Keratinocyte (primary cell): Measurements from ENCODE around the gene LRRFIP2. TPM values are rescaled to one million over a fixed set of nuclear protein-coding genes. Genes with fewer than 3 reads are reported as not detected.

Experiments used
- DNase-seq: peaks from one replicate; pipeline ENCODE4 v3.0.0-alpha.2; 2011; ENCODE audit warnings: low read depth, missing footprints, low spot score
- FAIRE-seq: peaks from 2 replicates; lab custom pipeline; 2011; peaks lifted over from hg19 to GRCh38; lab: Jason Lieb, UNC
- H2AFZ ChIP-seq: 2 replicates; pipeline ENCODE4 v1.6.0; 2012; ENCODE audit warnings: low read length, control low read depth, inconsistent platforms; ENCODE audit not compliant: control insufficient read depth
- H3K27ac ChIP-seq: 2 replicates; pipeline ENCODE4 v1.5.1; 2011; ENCODE audit warnings: low read length; ENCODE audit not compliant: control insufficient read depth, insufficient read depth
- H3K27me3 ChIP-seq: 3 replicates; pipeline ENCODE4 v1.6.0; 2011; ENCODE audit warnings: low read length; ENCODE audit not compliant: control insufficient read depth, insufficient read depth; ENCODE audit errors: extremely low read depth
- H3K36me3 ChIP-seq, 2 experiments: 2 replicates in 1 of 2; 3 replicates in 1 of 2; pipeline ENCODE4 v1.5.1; 2011; ENCODE audit warnings: low read length in 2 of 2, mild to moderate bottlenecking in 1 of 2; ENCODE audit not compliant: control insufficient read depth in 2 of 2, insufficient read depth in 2 of 2; ENCODE audit errors: extremely low read depth in 1 of 2
- H3K4me1 ChIP-seq: 3 replicates; pipeline ENCODE4 v1.5.1; 2011; ENCODE audit warnings: low read length; ENCODE audit not compliant: control insufficient read depth, insufficient read depth; ENCODE audit errors: extremely low read depth
- H3K4me2 ChIP-seq: 3 replicates; pipeline ENCODE4 v1.6.0; 2011; ENCODE audit warnings: low read depth, low read length; ENCODE audit not compliant: control insufficient read depth, insufficient read depth; ENCODE audit errors: extremely low read depth
- H3K4me3 ChIP-seq, 3 experiments: fragments of 200-600 bp in 1 of 3; sonication (generic) in 1 of 3; 2 replicates in 2 of 3; 3 replicates in 1 of 3; pipeline ENCODE4 v1.5.1; 2011 to 2016; ENCODE audit warnings: low read length in 3 of 3, mild to moderate bottlenecking in 3 of 3, control low read depth in 2 of 3, inconsistent platforms in 1 of 3, low read depth in 1 of 3, mixed read lengths in 1 of 3, mixed run types in 1 of 3, moderate library complexity in 1 of 3; ENCODE audit not compliant: control insufficient read depth in 2 of 3, insufficient read depth in 2 of 3; ENCODE audit errors: extremely low read depth in 1 of 3
- H3K79me2 ChIP-seq: 2 replicates; pipeline ENCODE4 v1.6.0; 2012; ENCODE audit warnings: low read length; ENCODE audit not compliant: control insufficient read depth, insufficient read depth
- H3K9ac ChIP-seq: 3 replicates; pipeline ENCODE4 v1.6.0; 2011; ENCODE audit warnings: low read length; ENCODE audit not compliant: control insufficient read depth, insufficient read depth; ENCODE audit errors: extremely low read depth
- H3K9me1 ChIP-seq: 3 replicates; pipeline ENCODE4 v1.6.0; 2011; ENCODE audit warnings: low read length; ENCODE audit not compliant: control insufficient read depth, insufficient read depth; ENCODE audit errors: extremely low read depth
- H3K9me3 ChIP-seq: 2 replicates; pipeline ENCODE4 v1.5.1; 2012; ENCODE audit warnings: low read depth, low read length; ENCODE audit not compliant: control insufficient read depth
- H4K20me1 ChIP-seq: 3 replicates; pipeline ENCODE4 v1.6.0; 2011; ENCODE audit warnings: low read length; ENCODE audit not compliant: control insufficient read depth, insufficient read depth; ENCODE audit errors: extremely low read depth
- EZH2 ChIP-seq: IDR thresholded peaks from one replicate; pipeline ENCODE4 v1.6.1; 2012; ENCODE audit warnings: inconsistent platforms, mild to moderate bottlenecking, low read length, moderate library complexity
- dilution Hi-C: fragments of 300-500 bp; cut with MboI; formaldehyde crosslinking; loops from one replicate; pipeline ENCODE4 v1.7.0; 2020; ENCODE audit warnings: low sequenced_read_pairs; ENCODE audit not compliant: extremely low pct_ligation_motif_present
- polyA plus RNA-seq, 5 experiments: library from polyadenylated mRNA; depleted of rRNA in 3 of 5; stranded (reverse) in 3 of 5; stranded (forward) in 1 of 5; unstranded in 1 of 5; fragments of >200 nt; gene quantifications; 1 replicate in 1 of 5; 2 replicates in 3 of 5; 3 replicates in 1 of 5; pipeline versions ENCODE4 v1.2.1 to v1.2.3, GENCODE V29; 2011 to 2012; ENCODE audit warnings: missing spikeins in 2 of 5, low read depth in 1 of 5, low replicate concordance in 1 of 5
- TF ChIP-seq, protein P1 (sequence below), 3 experiments: IDR thresholded peaks in 1 of 3; conservative IDR thresholded peaks in 1 of 3; optimal IDR thresholded peaks in 1 of 3; 2 replicates in 2 of 3; 3 replicates in 1 of 3; pipeline versions ENCODE3 to v1.5.1; 2011; ENCODE audit warnings: low read length in 3 of 3, mild to moderate bottlenecking in 3 of 3, moderate library complexity in 2 of 3, control low read depth in 1 of 3, inconsistent platforms in 1 of 3; ENCODE audit not compliant: insufficient read depth in 2 of 3; ENCODE audit errors: extremely low read depth in 1 of 3

The LRRFIP2 gene
- polyA plus RNA-seq, 1 donor (not counting 4 experiments of a cell fraction or from before 2014, with no cell fraction given), result 70.3 TPM

- H3K4me1 ChIP-seq, result no peaks in the 10 kb centered on the region
- FAIRE-seq (no peak), DNase-seq (no peak)
- H3K27ac ChIP-seq, result no peak overlapping the region
- H2AFZ ChIP-seq, result no peak overlapping the region
- H3K79me2 ChIP-seq, result no peaks in the 10 kb centered on the region
- peaks cover 7 to 16% of the 10 kb centered on the region in 2 experiments for H3K36me3 ChIP-seq
- no peaks in the 10 kb centered on the region for H3K9me1 ChIP-seq
- no peak overlapping the region for H3K4me3 ChIP-seq
- H3K9me3 ChIP-seq, result no peaks in the 10 kb centered on the region
- no peaks in the 10 kb centered on the region for H3K27me3 ChIP-seq
- no peaks in the 10 kb centered on the region for H4K20me1 ChIP-seq
- no peak overlapping the region for H3K4me2 ChIP-seq
- no peak overlapping the region for H3K9ac ChIP-seq
- TF ChIP-seq EZH2, result no peak
- TF ChIP-seq, protein P1, sequence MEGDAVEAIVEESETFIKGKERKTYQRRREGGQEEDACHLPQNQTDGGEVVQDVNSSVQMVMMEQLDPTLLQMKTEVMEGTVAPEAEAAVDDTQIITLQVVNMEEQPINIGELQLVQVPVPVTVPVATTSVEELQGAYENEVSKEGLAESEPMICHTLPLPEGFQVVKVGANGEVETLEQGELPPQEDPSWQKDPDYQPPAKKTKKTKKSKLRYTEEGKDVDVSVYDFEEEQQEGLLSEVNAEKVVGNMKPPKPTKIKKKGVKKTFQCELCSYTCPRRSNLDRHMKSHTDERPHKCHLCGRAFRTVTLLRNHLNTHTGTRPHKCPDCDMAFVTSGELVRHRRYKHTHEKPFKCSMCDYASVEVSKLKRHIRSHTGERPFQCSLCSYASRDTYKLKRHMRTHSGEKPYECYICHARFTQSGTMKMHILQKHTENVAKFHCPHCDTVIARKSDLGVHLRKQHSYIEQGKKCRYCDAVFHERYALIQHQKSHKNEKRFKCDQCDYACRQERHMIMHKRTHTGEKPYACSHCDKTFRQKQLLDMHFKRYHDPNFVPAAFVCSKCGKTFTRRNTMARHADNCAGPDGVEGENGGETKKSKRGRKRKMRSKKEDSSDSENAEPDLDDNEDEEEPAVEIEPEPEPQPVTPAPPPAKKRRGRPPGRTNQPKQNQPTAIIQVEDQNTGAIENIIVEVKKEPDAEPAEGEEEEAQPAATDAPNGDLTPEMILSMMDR (optimal IDR thresholded peaks at IDR 0.05 in 1 of 3, IDR thresholded peaks at IDR 0.05 in 1 of 3, conservative IDR thresholded peaks at IDR 0.05 in 1 of 3; ENCODE audit: extremely low read depth in 1 of 3, insufficient read depth in 2 of 3, low read length in 3 of 3), result no peak
- dilution Hi-C loops, result no loop called here
Observed at GRCh38 chr3:37093481-37093880, 80.9 kb downstream of the LRRFIP2 start.

- no peak for TF ChIP-seq EZH2
- dilution Hi-C loops, result no loop called here
- no peak for FAIRE-seq
- Histone ChIP-seq H4K20me1 (no peaks in the 10 kb centered on the region), H3K27ac (no peak overlapping the region), H3K4me3 (no peak overlapping the region), H3K79me2 (no peaks in the 10 kb centered on the region), H3K4me2 (no peak overlapping the region), H3K9me1 (no peaks in the 10 kb centered on the region), H2AFZ (no peak overlapping the region), H3K4me1 (no peaks in the 10 kb centered on the region), H3K9me3 (no peaks in the 10 kb centered on the region), H3K27me3 (no peaks in the 10 kb centered on the region), H3K9ac (no peak overlapping the region), H3K36me3 (peaks cover 7 to 16% of the 10 kb centered on the region in 2 experiments)
- DNase-seq, result no peak
Observed at GRCh38 chr3:37092484-37092883, 81.9 kb downstream of the LRRFIP2 start.

DNA sequence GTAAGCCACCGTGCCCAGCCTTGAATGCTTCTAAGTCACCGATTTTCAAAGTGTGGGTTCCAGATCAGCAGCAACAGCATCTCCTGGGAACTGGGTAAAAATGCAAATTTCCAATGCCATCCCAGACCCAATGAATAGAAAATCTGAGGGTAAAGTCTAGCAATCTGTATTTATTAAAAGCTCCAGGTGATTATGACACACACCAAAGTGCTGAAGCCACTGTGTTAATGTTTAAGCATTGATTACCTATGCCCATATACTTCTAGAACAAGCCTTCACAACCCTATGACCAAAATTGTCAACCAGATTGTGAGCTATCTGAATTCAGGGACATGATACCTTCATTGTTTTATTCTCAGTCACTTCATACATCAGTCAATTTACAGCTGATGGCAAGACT is 86.5 kb downstream of the LRRFIP2 start:
- peaks cover 9% of the 10 kb centered on the region for H3K79me2 ChIP-seq
- no peaks in the 10 kb centered on the region for H3K9me3 ChIP-seq
- no peaks in the 10 kb centered on the region for H3K27me3 ChIP-seq

More for the DNA sequence above, 86.5 kb downstream of the LRRFIP2 start:
- Histone ChIP-seq H3K9me1 (no peaks in the 10 kb centered on the region), H3K36me3 (peaks cover 6 to 7% of the 10 kb centered on the region in 2 experiments), H2AFZ (no peak overlapping the region), H3K27ac (no peak overlapping the region), H3K9ac (no peak overlapping the region), H3K4me2 (no peak overlapping the region), H4K20me1 (no peaks in the 10 kb centered on the region), H3K4me3 (no peak overlapping the region), H3K4me1 (no peaks in the 10 kb centered on the region)
- no peak for TF ChIP-seq EZH2
- TF ChIP-seq, protein P1 (optimal IDR thresholded peaks at IDR 0.05 in 1 of 3, IDR thresholded peaks at IDR 0.05 in 1 of 3, conservative IDR thresholded peaks at IDR 0.05 in 1 of 3; ENCODE audit: extremely low read depth in 1 of 3, insufficient read depth in 2 of 3, low read length in 3 of 3), result no peak
- no peak for DNase-seq
- no peak for FAIRE-seq
- dilution Hi-C loops, result no loop called here
